ENCODE measurements around the gene DISC1.

GRCh38 chr1:231613419-231614349 is 12.9 kb upstream of the DISC1 start:
- TF ChIP-seq, protein P1, sequence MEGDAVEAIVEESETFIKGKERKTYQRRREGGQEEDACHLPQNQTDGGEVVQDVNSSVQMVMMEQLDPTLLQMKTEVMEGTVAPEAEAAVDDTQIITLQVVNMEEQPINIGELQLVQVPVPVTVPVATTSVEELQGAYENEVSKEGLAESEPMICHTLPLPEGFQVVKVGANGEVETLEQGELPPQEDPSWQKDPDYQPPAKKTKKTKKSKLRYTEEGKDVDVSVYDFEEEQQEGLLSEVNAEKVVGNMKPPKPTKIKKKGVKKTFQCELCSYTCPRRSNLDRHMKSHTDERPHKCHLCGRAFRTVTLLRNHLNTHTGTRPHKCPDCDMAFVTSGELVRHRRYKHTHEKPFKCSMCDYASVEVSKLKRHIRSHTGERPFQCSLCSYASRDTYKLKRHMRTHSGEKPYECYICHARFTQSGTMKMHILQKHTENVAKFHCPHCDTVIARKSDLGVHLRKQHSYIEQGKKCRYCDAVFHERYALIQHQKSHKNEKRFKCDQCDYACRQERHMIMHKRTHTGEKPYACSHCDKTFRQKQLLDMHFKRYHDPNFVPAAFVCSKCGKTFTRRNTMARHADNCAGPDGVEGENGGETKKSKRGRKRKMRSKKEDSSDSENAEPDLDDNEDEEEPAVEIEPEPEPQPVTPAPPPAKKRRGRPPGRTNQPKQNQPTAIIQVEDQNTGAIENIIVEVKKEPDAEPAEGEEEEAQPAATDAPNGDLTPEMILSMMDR (IDR thresholded peaks at IDR 0.05; ENCODE audit: extremely low read depth in 1 of 2, insufficient read depth in 1 of 2, low read depth in 1 of 2, low read length in 2 of 2), result no peak
- TF ChIP-seq EZH2 (IDR thresholded peaks at IDR 0.05; ENCODE audit: borderline replicate concordance, low read depth, low read length, severe bottlenecking) (no peak), POLR2A (IDR thresholded peaks at IDR 0.05; ENCODE audit: low read depth, low read length) (no peak), MAX (IDR thresholded peaks at IDR 0.05; ENCODE audit: insufficient read depth, insufficient read length) (no peak), POLR2AphosphoS5 (IDR thresholded peaks at IDR 0.05; ENCODE audit: insufficient read depth, low read depth, low read length) (no peak)
